Testis (tissue), 2 donors: ENCODE data around the gene MACO1.
"Not testable (repeated sequence)": the region's sequence is repeated elsewhere in the genome, so short reads cannot be mapped to it uniquely, and the experiment has no call there.

ENCODE experiments used
- CTCF ChIP-seq, 3 experiments: fragments of 450-650 bp in 2 of 3; fragments of 200-600 bp in 1 of 3; sonication (generic) in 1 of 3; IDR thresholded peaks; one replicate each; pipeline ENCODE4 v1.5.1; 2016 to 2019; ENCODE audit warnings: antibody characterized with exemption in 3 of 3, mild to moderate bottlenecking in 2 of 3, moderate library complexity in 1 of 3
- POLR2A ChIP-seq: fragments of 450-650 bp; IDR thresholded peaks from one replicate; pipeline ENCODE4 v1.6.1; 2017; ENCODE audit warnings: antibody characterized with exemption, mild to moderate bottlenecking, moderate library complexity

GRCh38 chr1:25419339-25419738 is 11.4 kb upstream of the MACO1 start:
- TF ChIP-seq CTCF (IDR thresholded peaks at IDR 0.05); POLR2A: not testable (repeated sequence)
